Body of pancreas (tissue), 4 donors: ENCODE results near the gene OR6M1. TPM values are rescaled to one million over a fixed set of nuclear protein-coding genes. Genes with fewer than 3 reads are reported as not detected.

Experiments used
- ATAC-seq: fragments of 150-250 bp; one replicate; pipeline ENCODE4 v1.9.1; 2016
- DNase-seq, 4 donors: peaks; one replicate each; pipeline ENCODE4 v3.0.0-alpha.2; 2019
- H3K27ac ChIP-seq, 4 donors: fragments of 200-600 bp; sonication (generic); 1 replicate in 3 of 4; 2 replicates in 1 of 4; pipeline versions ENCODE4 v1.5.1 to v1.6.1; 2016 to 2019; ENCODE audit warnings: mild to moderate bottlenecking in 1 of 4, mixed read lengths in 1 of 4, moderate library complexity in 1 of 4
- H3K27me3 ChIP-seq, 2 donors: fragments of 200-600 bp; sonication (generic); one replicate each; pipeline ENCODE4 v1.6.0; 2016; ENCODE audit warnings: mild to moderate bottlenecking in 1 of 2
- H3K36me3 ChIP-seq, 2 donors: fragments of 200-600 bp; sonication (generic); replicated peaks in 1 of 2; 2 replicates each; pipeline ENCODE4 v1.5.1; 2016; ENCODE audit warnings: low read depth in 2 of 2; ENCODE audit not compliant: insufficient read depth in 1 of 2
- H3K4me1 ChIP-seq: fragments of 200-600 bp; sonication (generic); one replicate; pipeline ENCODE4 v1.6.0; 2016
- H3K4me3 ChIP-seq, 2 donors: fragments of 200-600 bp; sonication (generic); 1 replicate in 1 of 2; 2 replicates in 1 of 2; pipeline ENCODE4 v1.5.1; 2016 to 2019
- H3K9me3 ChIP-seq, 3 donors: fragments of 200-600 bp; sonication (generic); 1 replicate in 2 of 3; 2 replicates in 1 of 3; pipeline ENCODE4 v1.5.1; 2016
- POLR2A ChIP-seq, 3 donors: fragments of 450-650 bp; IDR thresholded peaks; one replicate each; pipeline ENCODE4 v1.6.1; 2016; ENCODE audit warnings: antibody characterized with exemption in 3 of 3, mild to moderate bottlenecking in 2 of 3
- WGBS, 2 donors: methylation state at CpG; one replicate each; pipeline ENCODE4 v1.1.5; 2017; 5-methylcytosine and 5-hydroxymethylcytosine counted together
- intact Hi-C: fragments of 100-400 bp; cut with DNase I; formaldehyde crosslinking; loops from one replicate; pipeline ENCODE4 v1.15.1; 2023
- total RNA-seq, 2 donors: library from RNA; depleted of rRNA; stranded (reverse); fragments of >200 nt; gene quantifications; one replicate each; pipeline ENCODE4 v1.1.0, GENCODE V29; 2016
- TF ChIP-seq, protein P1 (sequence below), 7 experiments: fragments of 450-650 bp in 4 of 7; fragments of 200-600 bp in 3 of 7; sonication (generic) in 3 of 7; IDR thresholded peaks; one replicate each; pipeline ENCODE4 v1.5.1; 2016 to 2019; ENCODE audit warnings: antibody characterized with exemption in 7 of 7

OR6M1 gene
- total RNA-seq, 2 donors from 2014 or later: not detected

DNA sequence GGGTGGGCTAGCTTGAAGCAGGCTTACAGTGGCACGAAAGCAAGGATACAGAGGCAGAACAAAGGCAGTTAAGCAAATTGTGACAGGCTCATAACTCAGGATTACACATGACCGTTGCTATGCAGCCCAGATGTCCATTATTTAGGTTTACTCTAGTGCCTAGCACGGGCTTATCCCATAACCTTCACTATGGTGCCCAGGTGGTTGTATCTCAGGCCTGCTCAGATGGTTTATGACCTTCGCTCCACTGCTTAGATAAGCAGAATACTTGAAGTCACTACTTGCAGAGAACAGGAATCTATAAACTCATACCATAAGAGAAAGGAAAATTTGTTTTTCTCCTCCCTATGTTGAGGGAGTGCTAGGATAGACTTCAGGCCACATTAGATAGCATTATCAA, 9.0 kb downstream of the OR6M1 start:
- Histone ChIP-seq H3K4me1 (peaks cover 77% of the 10 kb centered on the region), H3K27ac (peak overlapping the region; percentile 27 to 98 (median 90)), H3K27me3 (no peaks in the 10 kb centered on the region), H3K36me3 (no peaks in the 10 kb centered on the region), H3K9me3 (no peaks in the 10 kb centered on the region), H3K4me3 (no peak overlapping the region)
- DNase-seq (peak; percentile 78 to 94 (median 85)), ATAC-seq (peak; percentile 81)
- intact Hi-C loops: no loop called here
- 29 to 36% methylated on average over 4 of the region's 4 CpGs for WGBS, 2 donors
- TF ChIP-seq, protein P1, sequence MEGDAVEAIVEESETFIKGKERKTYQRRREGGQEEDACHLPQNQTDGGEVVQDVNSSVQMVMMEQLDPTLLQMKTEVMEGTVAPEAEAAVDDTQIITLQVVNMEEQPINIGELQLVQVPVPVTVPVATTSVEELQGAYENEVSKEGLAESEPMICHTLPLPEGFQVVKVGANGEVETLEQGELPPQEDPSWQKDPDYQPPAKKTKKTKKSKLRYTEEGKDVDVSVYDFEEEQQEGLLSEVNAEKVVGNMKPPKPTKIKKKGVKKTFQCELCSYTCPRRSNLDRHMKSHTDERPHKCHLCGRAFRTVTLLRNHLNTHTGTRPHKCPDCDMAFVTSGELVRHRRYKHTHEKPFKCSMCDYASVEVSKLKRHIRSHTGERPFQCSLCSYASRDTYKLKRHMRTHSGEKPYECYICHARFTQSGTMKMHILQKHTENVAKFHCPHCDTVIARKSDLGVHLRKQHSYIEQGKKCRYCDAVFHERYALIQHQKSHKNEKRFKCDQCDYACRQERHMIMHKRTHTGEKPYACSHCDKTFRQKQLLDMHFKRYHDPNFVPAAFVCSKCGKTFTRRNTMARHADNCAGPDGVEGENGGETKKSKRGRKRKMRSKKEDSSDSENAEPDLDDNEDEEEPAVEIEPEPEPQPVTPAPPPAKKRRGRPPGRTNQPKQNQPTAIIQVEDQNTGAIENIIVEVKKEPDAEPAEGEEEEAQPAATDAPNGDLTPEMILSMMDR (IDR thresholded peaks at IDR 0.05): peak in 1 of 7 experiments; percentile 3
- peak in 2 of 3 donors; percentile 68 to 73 for TF ChIP-seq POLR2A (IDR thresholded peaks at IDR 0.05)

- Histone ChIP-seq H3K36me3 (no peaks in the 10 kb centered on the region), H3K9me3 (no peaks in the 10 kb centered on the region), H3K27ac (peak overlapping the region in 3 of 4 donors; percentile 84 to 98 (median 97)), H3K27me3 (no peaks in the 10 kb centered on the region), H3K4me1 (peaks cover 68% of the 10 kb centered on the region), H3K4me3 (no peak overlapping the region)
- intact Hi-C loops: no loop called here
- WGBS, 2 donors: 78 to 94% methylated on average over 1 of the region's 1 CpG
- no peak for ATAC-seq
- TF ChIP-seq, protein P1 (IDR thresholded peaks at IDR 0.05): no peak
- no peak for TF ChIP-seq POLR2A (IDR thresholded peaks at IDR 0.05)
- DNase-seq: peak in 1 of 4 donors; percentile 16
These were observed 9.9 kb downstream of the OR6M1 start for GRCh38 chr11:123796226-123796625.

DNA sequence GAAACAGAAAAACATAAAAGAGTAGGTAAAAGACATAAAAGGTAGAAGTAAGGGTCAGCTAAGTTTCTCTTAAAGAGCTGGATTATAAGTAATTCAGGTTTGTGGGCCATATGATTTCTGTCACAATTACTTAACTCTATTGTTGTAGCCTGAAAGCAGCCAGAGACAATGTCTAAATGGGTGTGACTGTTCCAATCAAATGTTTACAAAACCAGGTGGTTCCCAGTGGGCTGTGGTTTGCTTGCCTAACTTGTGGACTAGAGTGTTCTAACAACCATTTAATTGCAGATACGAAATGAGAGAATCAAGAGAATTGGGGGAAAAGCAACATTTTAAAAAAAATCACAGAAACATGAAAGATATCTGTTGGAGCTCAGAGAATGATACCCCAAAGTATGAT, 22.6 kb downstream of the OR6M1 start:
- Histone ChIP-seq H3K36me3 (no peaks in the 10 kb centered on the region), H3K9me3 (no peaks in the 10 kb centered on the region), H3K27me3 (no peaks in the 10 kb centered on the region), H3K27ac (no peak overlapping the region), H3K4me3 (no peak overlapping the region), H3K4me1 (no peaks in the 10 kb centered on the region)
- intact Hi-C loops: no loop called here
- TF ChIP-seq, protein P1 (IDR thresholded peaks at IDR 0.05): no peak
- TF ChIP-seq POLR2A (IDR thresholded peaks at IDR 0.05): no peak
- DNase-seq (no peak), ATAC-seq (no peak)
- WGBS, 2 donors: 66 to 78% methylated on average over 1 of the region's 1 CpG

GRCh38 chr11:123778511-123778910, 27.6 kb downstream of the OR6M1 start:
- TF ChIP-seq, protein P1 (IDR thresholded peaks at IDR 0.05): no peak
- TF ChIP-seq POLR2A (IDR thresholded peaks at IDR 0.05): no peak

More at GRCh38 chr11:123778511-123778910, 27.6 kb downstream of the OR6M1 start:
- H3K27ac ChIP-seq: no peak overlapping the region
- H3K4me3 ChIP-seq: no peak overlapping the region
- H3K27me3 ChIP-seq: no peaks in the 10 kb centered on the region
- no peaks in the 10 kb centered on the region for H3K9me3 ChIP-seq
- ATAC-seq (no peak), DNase-seq (no peak)
- intact Hi-C loops: no loop called here
- H3K4me1 ChIP-seq: no peaks in the 10 kb centered on the region
- WGBS, 2 donors: 67 to 90% methylated on average over 1 of the region's 1 CpG
- H3K36me3 ChIP-seq: no peaks in the 10 kb centered on the region
